Measurements from ENCODE around the gene PRDX2.

The PRDX2 gene

DNA sequence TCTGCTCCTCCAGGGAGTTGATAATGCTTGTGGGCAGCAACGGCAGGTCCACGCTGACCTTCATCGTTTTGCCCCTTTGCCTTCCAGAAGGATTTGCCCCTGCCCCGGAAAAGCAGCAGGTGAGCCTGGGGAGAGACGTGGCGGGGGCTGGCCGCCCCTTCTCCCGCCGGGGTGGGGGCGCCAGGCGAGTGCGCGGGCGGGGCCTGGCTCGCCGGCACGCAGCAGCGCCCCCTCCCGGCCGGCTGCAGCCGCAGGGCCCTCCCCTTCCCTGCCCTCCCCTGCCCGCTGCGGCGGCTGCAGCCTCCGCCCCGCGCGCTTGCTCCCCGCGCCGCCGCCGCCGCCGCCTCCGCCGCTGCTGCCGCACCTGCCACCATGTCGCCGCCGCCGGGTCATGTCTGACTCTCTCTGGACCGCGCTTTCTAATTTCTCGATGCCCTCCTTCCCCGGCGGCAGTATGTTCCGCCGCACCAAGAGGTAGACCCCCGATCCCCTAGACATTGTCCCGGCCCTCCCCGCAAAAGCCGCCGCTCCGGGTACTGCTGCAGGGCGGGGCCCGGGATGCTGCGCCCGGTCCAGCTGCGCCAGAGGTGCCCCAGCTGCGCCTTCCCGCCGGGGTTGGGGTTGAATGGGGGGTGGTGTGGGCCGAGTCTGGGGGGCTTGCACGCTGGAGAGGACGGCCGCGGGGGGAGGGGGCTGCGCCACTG lies 36.7 kb upstream of the PRDX2 start, which contains the start of gene MAST1:
Gene MAST1, plus strand, starts transcription at position 334 of the 704 bp plus-strand sequence. Its CDS starts 58 bp downstream, at position 392.
- Histone ChIP-seq H3K9ac (ENCODE audit: low read depth, low read length, poor library complexity, severe bottlenecking) (peak within 1 kb of the TSS; percentile 84), H3K27me3 (ENCODE audit: insufficient read depth, low read length, poor library complexity, severe bottlenecking) (no peaks in the 10 kb centered on the region), H3F3A (ENCODE audit: low read depth) (no peaks in the 10 kb centered on the region), H2AFZ (ENCODE audit: low read length) (peak within 1 kb of the TSS; percentile 92), H3K4me3 (ENCODE audit: low read length, poor library complexity, severe bottlenecking) (peak within 1 kb of the TSS; percentile 89), H3K9me2 (replicated peaks; ENCODE audit: low read depth, low read length) (no peaks in the 10 kb centered on the region), H3K9me3 (ENCODE audit: insufficient read depth, low read depth, low read length) (no peaks in the 10 kb centered on the region), H3K4me1 (ENCODE audit: insufficient read depth, low read length, poor library complexity, severe bottlenecking) (peaks cover 26% of the 10 kb centered on the region), H3K36me3 (ENCODE audit: insufficient read depth, low read length) (no peaks in the 10 kb centered on the region), H3K79me2 (ENCODE audit: insufficient read depth, low read length) (peaks cover 28% of the 10 kb centered on the region), H3K4me2 (ENCODE audit: low read depth, low read length, poor library complexity, severe bottlenecking) (peak within 1 kb of the TSS; percentile 82), H4K20me1 (ENCODE audit: insufficient read depth, low read length, poor library complexity, severe bottlenecking) (peaks cover 26% of the 10 kb centered on the region)
- TF ChIP-seq, protein P1, sequence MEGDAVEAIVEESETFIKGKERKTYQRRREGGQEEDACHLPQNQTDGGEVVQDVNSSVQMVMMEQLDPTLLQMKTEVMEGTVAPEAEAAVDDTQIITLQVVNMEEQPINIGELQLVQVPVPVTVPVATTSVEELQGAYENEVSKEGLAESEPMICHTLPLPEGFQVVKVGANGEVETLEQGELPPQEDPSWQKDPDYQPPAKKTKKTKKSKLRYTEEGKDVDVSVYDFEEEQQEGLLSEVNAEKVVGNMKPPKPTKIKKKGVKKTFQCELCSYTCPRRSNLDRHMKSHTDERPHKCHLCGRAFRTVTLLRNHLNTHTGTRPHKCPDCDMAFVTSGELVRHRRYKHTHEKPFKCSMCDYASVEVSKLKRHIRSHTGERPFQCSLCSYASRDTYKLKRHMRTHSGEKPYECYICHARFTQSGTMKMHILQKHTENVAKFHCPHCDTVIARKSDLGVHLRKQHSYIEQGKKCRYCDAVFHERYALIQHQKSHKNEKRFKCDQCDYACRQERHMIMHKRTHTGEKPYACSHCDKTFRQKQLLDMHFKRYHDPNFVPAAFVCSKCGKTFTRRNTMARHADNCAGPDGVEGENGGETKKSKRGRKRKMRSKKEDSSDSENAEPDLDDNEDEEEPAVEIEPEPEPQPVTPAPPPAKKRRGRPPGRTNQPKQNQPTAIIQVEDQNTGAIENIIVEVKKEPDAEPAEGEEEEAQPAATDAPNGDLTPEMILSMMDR (conservative IDR thresholded peaks at IDR 0.05; ENCODE audit: low read length), result peak; percentile 49
- no peak for TF ChIP-seq EZH2phosphoT487 (IDR thresholded peaks at IDR 0.05; ENCODE audit: borderline replicate concordance)

DNA sequence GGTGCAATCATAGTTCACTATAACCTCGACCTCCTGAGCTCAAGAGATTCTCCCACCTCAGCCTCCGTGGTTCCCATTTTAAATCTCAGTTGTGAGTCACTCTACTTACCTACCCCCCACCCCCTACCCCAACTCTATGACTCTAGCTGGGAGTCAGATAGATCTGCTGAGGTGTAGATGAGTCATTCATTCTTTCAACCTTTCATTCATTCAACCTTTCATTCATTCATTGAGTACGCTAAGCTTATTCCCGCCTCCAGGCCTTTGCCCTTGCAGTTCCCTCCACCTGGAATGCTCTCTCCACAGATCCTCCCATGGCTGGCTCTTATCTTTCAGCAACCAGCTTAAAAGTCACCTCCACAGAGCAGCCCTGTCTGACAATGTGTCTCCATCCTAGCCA lies 35.6 kb upstream of the PRDX2 start:
- Histone ChIP-seq H3K36me3 (ENCODE audit: insufficient read depth, low read length) (no peaks in the 10 kb centered on the region), H3K27me3 (ENCODE audit: insufficient read depth, low read length, poor library complexity, severe bottlenecking) (no peaks in the 10 kb centered on the region), H3K4me1 (ENCODE audit: insufficient read depth, low read length, poor library complexity, severe bottlenecking) (peaks cover 31% of the 10 kb centered on the region), H3K9ac (ENCODE audit: low read depth, low read length, poor library complexity, severe bottlenecking) (no peak overlapping the region), H3K9me2 (replicated peaks; ENCODE audit: low read depth, low read length) (no peaks in the 10 kb centered on the region), H3K4me3 (ENCODE audit: low read length, poor library complexity, severe bottlenecking) (no peak overlapping the region), H3K9me3 (ENCODE audit: insufficient read depth, low read depth, low read length) (no peaks in the 10 kb centered on the region), H3K4me2 (ENCODE audit: low read depth, low read length, poor library complexity, severe bottlenecking) (peak overlapping the region; percentile 75), H2AFZ (ENCODE audit: low read length) (no peak overlapping the region), H3F3A (ENCODE audit: low read depth) (no peaks in the 10 kb centered on the region), H3K79me2 (ENCODE audit: insufficient read depth, low read length) (peaks cover 28% of the 10 kb centered on the region), H4K20me1 (ENCODE audit: insufficient read depth, low read length, poor library complexity, severe bottlenecking) (peaks cover 21% of the 10 kb centered on the region)
- no peak for TF ChIP-seq EZH2phosphoT487 (IDR thresholded peaks at IDR 0.05; ENCODE audit: borderline replicate concordance)
- TF ChIP-seq, protein P1 (conservative IDR thresholded peaks at IDR 0.05; ENCODE audit: low read length), result no peak

DNA sequence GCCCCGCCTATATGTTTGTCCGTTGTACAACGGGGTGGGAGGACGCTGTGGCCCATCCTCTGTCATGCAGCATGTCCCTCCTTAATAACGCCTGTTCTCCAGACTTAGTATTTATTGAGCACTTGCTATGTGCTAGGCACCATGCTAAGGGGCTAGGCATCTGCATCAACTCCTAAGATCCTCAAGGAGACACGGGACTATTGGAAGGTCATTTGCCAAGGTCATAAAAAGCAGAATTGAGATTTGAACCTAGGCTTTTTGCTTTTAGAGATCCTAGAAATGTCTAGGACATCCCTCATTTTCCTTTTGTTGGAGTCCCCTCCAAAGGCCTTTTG lies 34.9 kb upstream of the PRDX2 start:
- Histone ChIP-seq H3K36me3 (ENCODE audit: insufficient read depth, low read length) (no peaks in the 10 kb centered on the region), H4K20me1 (ENCODE audit: insufficient read depth, low read length, poor library complexity, severe bottlenecking) (peaks cover 20% of the 10 kb centered on the region), H3K79me2 (ENCODE audit: insufficient read depth, low read length) (peaks cover 27% of the 10 kb centered on the region), H3K4me2 (ENCODE audit: low read depth, low read length, poor library complexity, severe bottlenecking) (no peak overlapping the region), H3K4me3 (ENCODE audit: low read length, poor library complexity, severe bottlenecking) (no peak overlapping the region), H3F3A (ENCODE audit: low read depth) (no peaks in the 10 kb centered on the region), H3K9ac (ENCODE audit: low read depth, low read length, poor library complexity, severe bottlenecking) (no peak overlapping the region), H3K9me3 (ENCODE audit: insufficient read depth, low read depth, low read length) (no peaks in the 10 kb centered on the region), H2AFZ (ENCODE audit: low read length) (no peak overlapping the region), H3K27me3 (ENCODE audit: insufficient read depth, low read length, poor library complexity, severe bottlenecking) (no peaks in the 10 kb centered on the region), H3K9me2 (replicated peaks; ENCODE audit: low read depth, low read length) (no peaks in the 10 kb centered on the region), H3K4me1 (ENCODE audit: insufficient read depth, low read length, poor library complexity, severe bottlenecking) (peaks cover 31% of the 10 kb centered on the region)
- no peak for TF ChIP-seq EZH2phosphoT487 (IDR thresholded peaks at IDR 0.05; ENCODE audit: borderline replicate concordance)
- TF ChIP-seq, protein P1 (conservative IDR thresholded peaks at IDR 0.05; ENCODE audit: low read length), result no peak
